MM.1S (cell line): ENCODE data around the gene SCAF4.

ENCODE experiments used
- CTCF ChIP-seq: fragments of 300-600 bp; sonication (generic); IDR thresholded peaks from 2 replicates; pipeline ENCODE4 v1.5.1; 2016; ENCODE audit warnings: antibody characterized with exemption, low read length, mixed read lengths
- EZH2 ChIP-seq: fragments of 300-600 bp; sonication (generic); optimal IDR thresholded peaks from 2 replicates; pipeline ENCODE3; 2017; ENCODE audit warnings: low read depth, mild to moderate bottlenecking, antibody characterized with exemption, low read length, mixed read lengths

GRCh38 chr21:31683029-31683428, 48.9 kb downstream of the SCAF4 start:
- TF ChIP-seq CTCF (peak; percentile 10; the same call in 1 of the 2 replicates), EZH2 (no peak)
